Measurements from ENCODE around the gene EIF4G3.
"Not testable (repeated sequence)": the region's sequence is repeated elsewhere in the genome, so short reads cannot be mapped to it uniquely, and the experiment has no call there.

EIF4G3 gene

DNA sequence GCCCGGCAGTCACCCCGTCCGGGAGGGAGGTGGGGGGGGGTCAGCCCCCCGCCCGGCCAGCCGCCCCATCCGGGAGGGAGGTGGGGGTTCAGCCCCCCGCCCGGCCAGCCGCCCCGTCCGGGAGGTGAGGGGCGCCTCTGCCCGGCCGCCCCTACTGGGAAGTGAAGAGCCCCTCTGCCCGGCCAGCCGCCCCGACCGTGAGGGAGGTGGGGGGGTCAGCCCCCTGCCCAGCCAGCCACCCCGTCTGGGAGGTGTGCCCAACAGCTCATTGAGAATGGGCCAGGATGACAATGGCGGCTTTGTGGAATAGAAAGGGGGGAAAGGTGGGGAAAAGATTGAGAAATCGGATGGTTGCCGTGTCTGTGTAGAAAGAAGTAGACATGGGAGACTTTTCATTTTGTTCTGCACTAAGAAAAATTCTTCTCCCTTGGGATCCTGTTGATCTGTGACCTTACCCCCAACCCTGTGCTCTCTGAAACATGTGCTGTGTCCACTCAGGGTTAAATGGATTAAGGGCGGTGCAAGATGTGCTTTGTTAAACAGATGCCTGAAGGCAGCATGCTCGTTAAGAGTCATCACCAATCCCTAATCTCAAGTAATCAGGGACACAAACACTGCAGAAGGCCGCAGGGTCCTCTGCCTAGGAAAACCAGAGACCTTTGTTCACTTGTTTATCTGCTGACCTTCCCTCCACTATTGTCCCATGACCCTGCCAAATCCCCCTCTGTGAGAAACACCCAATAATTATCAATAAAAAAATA lies 152.4 kb downstream of the EIF4G3 start:
- DNase-seq = not testable (repeated sequence)

- DNase-seq = peak; percentile 27 to 53
Observed at GRCh38 chr1:21022279-21023040, 154.2 kb downstream of the EIF4G3 start.

GRCh38 chr1:21021311-21021710 lies 155.4 kb downstream of the EIF4G3 start:
- DNase-seq = no peak

DNA sequence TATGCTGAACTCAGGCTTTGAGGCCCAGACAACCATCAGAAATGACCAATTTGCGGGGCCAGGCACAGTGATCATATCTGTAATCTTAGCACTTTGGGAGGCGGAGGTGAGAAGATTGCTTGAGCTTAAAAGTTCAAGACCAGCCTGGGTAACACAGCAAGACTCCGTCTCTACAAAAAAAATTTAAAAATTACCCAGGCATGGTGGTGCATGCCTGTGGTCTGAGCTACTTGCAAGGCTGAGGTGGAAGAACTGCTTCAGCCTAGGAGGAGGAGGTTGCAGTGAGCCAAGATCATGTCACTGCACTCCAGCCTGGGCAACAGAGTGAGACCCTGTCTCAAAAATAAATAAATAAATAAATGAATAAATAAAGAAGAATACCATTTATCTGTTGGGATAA lies 156.5 kb downstream of the EIF4G3 start:
- DNase-seq = no peak

- DNase-seq = no peak
Observed at GRCh38 chr1:21018673-21019072, 158.0 kb downstream of the EIF4G3 start.

GRCh38 chr1:21013510-21013909 lies 163.2 kb downstream of the EIF4G3 start:
- DNase-seq = no peak

- DNase-seq = no peak
Observed at GRCh38 chr1:21012937-21013336, 163.8 kb downstream of the EIF4G3 start.

GRCh38 chr1:21007876-21008275 lies 168.8 kb downstream of the EIF4G3 start:
- no peak for DNase-seq

DNA sequence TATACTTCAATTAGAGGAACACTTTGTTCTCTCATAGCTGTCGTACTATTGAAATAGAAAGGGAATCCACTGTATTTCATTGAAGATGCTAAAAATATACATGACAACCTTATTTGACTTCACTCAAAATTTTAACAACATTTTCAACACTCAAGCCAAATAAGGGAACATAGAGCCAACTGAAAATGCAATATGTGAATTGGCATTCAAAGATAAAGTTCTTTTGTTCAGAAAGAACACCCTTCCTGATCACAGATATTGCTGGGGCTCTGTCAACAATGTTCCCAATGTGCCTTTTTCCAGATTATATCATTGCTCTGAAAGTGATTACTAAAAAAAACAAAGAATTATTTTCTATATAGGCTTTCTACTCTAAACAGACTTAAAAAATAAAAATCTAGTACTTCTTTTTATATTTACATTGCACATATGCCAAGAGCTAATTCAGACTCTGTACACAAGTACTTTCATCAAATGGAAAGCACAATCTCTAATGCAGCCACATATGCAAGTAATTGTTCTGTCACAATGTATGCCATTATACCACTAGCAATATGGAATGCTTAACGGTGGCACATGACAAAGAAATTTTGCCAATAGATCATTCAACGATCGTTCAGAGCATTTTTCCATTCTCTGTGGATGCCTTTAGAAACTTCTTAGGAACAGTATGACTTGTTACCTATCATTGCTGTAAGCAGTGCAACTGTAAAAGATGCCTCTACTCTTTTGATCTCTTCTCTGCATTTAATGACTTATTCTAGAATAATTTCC lies 171.0 kb downstream of the EIF4G3 start:
- DNase-seq = no peak

- DNase-seq = no peak
Observed at GRCh38 chr1:21003281-21004045, 173.2 kb downstream of the EIF4G3 start.

DNA sequence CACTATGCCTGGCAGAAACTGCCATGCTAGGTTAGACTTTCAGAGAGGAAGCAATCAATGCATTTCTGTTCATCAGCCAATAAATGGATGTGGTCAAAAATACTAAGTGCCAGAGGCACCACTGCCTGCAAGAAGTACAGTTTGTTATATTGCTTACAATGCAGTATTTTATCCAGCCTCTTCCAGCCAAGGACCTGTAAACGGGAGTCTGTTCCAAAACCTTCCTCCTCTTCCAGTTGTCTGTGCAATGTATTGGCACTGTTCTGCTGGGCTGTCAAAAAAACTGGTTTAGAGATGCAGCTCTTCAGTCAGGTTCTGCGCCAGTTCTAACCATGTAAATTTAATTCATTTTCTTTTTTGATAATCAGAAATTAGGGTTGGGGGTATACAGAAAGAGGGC lies 175.7 kb downstream of the EIF4G3 start:
- no peak for DNase-seq

DNA sequence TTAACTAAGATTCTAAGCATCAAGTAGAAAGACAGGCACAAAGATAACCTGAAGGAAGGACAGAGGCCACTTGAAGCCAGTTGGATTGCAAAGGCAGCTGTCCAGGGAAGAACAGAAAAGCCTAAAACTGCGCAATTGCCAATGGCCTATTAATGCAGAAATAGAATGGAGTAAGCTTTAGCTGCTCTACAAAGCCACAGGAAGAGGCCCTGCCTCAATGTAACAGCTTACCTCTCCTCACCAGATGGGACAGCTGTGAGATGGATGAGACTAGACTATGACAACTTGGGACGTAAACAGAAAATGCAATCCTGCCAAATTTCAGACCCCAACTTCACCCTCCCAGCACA lies 176.5 kb downstream of the EIF4G3 start:
- DNase-seq = no peak

- DNase-seq = no peak
Observed at GRCh38 chr1:20999525-21000244, 177.0 kb downstream of the EIF4G3 start.

DNA sequence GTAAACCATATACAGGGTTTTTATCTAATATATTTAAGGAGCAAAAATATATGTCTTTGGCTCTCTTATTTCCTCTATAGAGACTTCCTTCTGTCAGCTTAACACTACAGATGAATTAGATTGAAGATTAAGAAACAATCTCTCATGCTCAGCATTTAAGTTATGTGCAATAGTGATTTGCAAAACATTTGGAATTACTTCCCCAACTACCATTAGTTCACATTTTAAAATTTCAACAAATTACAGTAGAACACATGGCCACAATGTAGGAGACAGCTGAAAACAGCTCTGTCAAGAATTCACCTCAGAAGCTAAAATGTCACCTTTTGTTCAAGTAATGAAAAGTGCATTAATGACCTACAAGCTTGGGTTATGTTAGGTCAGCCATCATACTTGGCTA lies 177.9 kb downstream of the EIF4G3 start:
- no peak for DNase-seq

DNA sequence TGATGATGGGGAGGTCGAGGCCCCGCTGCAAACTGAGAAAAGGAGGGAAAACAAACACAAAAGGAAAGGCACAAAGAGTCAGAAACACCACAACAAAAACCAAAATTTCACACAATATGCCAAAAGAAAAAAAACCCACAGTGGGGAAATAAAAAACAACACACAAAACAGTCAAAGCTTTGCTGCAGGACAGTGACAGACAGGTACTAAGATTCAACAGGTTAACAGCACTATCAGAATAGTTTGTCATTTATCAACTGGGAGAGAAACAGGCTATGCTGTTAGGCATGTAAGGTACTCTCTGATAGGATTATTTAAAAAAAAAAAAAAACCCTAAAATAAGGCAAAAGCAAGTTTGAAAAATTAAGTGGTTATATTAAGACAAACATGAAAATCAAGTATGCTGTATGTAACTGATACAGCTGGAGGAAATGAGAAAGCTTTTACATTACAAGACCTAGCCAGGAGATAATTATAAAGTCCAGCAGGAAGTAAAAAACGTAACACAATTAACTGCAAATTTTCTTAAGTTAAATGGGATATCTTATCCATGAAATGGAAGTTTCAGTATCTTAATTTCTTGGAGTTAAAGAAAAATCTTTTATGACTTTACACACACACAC lies 179.0 kb downstream of the EIF4G3 start:
- DNase-seq = no peak

- no peak for DNase-seq
Observed at GRCh38 chr1:20996554-20996953, 180.1 kb downstream of the EIF4G3 start.

GRCh38 chr1:20993716-20994575 lies 182.8 kb downstream of the EIF4G3 start:
- no peak for DNase-seq

DNA sequence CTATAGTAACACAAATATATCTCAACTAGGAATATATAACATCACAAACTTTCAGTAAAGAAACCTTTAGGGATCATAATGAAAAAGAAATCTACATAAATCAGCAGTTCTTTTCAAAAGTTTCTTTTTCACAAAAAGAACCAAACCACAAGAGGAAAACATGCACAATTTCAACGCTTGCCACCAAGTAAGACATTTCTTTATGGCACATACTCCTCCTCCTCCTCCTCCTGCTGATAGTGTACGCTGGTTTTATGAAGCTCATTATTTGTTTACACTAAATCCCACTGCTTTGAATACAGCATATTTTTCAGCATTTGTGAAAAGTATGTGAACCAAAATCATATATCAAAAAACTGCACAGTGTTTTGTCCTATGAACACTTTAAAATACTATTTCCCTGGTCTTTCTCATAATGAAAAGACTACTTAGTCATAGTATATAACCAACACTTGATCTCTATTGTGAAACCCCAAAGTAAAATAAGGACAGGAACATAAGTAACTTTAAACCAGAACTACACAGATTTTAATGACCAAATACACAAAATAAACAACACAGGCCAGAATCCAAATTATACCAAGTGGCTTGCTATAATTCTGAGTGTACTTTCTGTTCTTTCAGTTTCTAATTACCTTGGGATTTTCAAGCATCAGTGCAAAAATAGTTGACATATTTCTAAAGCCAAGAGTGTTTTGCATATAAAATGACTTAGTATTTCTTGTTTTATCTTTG lies 184.2 kb downstream of the EIF4G3 start:
- no peak for DNase-seq

DNA sequence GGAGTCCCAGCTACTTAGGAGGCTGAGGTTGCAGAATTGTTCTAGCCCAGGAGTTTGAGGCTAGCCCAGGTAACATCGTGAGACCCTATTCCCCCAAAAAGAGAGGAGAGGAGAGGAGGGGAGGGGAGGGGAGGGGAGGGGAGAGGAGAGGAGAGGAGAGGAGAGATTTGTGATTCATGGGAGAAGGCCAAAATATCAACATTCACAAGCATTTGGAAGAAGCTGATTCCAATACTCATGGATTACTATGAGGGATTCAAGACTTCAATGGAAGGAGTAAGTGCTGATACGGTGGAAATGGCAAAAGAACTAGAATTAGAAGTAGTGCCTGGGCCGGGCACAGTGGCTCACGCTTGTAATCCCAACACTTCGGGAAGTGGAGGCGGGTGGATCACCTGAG lies 187.8 kb downstream of the EIF4G3 start:
- no peak for DNase-seq
